ENCODE results near the gene TOP3A. TPM values are rescaled to one million over a fixed set of nuclear protein-coding genes. Genes with fewer than 3 reads are reported as not detected.

Gene TOP3A
- total RNA-seq, 1 experiment from 2014 or later = 56.1 TPM

- ATAC-seq (no peak), DNase-seq (ENCODE audit: low spot score) (no peak)
- H3K9me3 Mint-ChIP-seq = peaks cover 6% of the 10 kb centered on the region
- ChIA-PET CTCF (no interaction called here), POLR2A (no interaction called here)
- TF ChIP-seq AFF4 (CRISPR knock-in tag; IDR thresholded peaks at IDR 0.05; ENCODE audit: borderline replicate concordance) (no peak), ATF3 (CRISPR knock-in tag; conservative IDR thresholded peaks at IDR 0.05) (no peak), NFATC4 (CRISPR knock-in tag; IDR thresholded peaks at IDR 0.05) (no peak), ZNF512 (CRISPR knock-in tag; IDR thresholded peaks at IDR 0.05; ENCODE audit: borderline replicate concordance) (no peak), ZNF219 (CRISPR knock-in tag; IDR thresholded peaks at IDR 0.05; ENCODE audit: borderline replicate concordance) (no peak), FOXP1 (CRISPR knock-in tag; IDR thresholded peaks at IDR 0.05; ENCODE audit: borderline replicate concordance) (no peak), GABPB1 (CRISPR knock-in tag; IDR thresholded peaks at IDR 0.05) (no peak), JAZF1 (CRISPR knock-in tag; IDR thresholded peaks at IDR 0.05) (no peak), TP53 (CRISPR knock-in tag; IDR thresholded peaks at IDR 0.05) (no peak), ERG (CRISPR knock-in tag; IDR thresholded peaks at IDR 0.05) (no peak), ATF6 (CRISPR knock-in tag; IDR thresholded peaks at IDR 0.05) (no peak), MAX (CRISPR knock-in tag; IDR thresholded peaks at IDR 0.05) (no peak), FOXK1 (CRISPR knock-in tag; IDR thresholded peaks at IDR 0.05) (no peak), NFYB (CRISPR knock-in tag; conservative IDR thresholded peaks at IDR 0.05; ENCODE audit: low read depth) (no peak), NR3C1 (CRISPR knock-in tag; conservative IDR thresholded peaks at IDR 0.05; ENCODE audit: low read depth) (no peak), TEAD4 (CRISPR knock-in tag; IDR thresholded peaks at IDR 0.05) (no peak), ZNF263 (CRISPR knock-in tag; IDR thresholded peaks at IDR 0.05; ENCODE audit: low read depth) (no peak), SMAD3 (CRISPR knock-in tag; IDR thresholded peaks at IDR 0.05; ENCODE audit: borderline replicate concordance) (no peak), ZNF416 (CRISPR knock-in tag; IDR thresholded peaks at IDR 0.05) (no peak)
- H3K4me1 Mint-ChIP-seq = no peaks in the 10 kb centered on the region
- peaks cover 78% of the 10 kb centered on the region for H3K36me3 Mint-ChIP-seq
- H3K27ac Mint-ChIP-seq = no peak overlapping the region
- H3K27me3 Mint-ChIP-seq (ENCODE audit: low read depth) = no peaks in the 10 kb centered on the region
- no peak overlapping the region for H3K4me3 Mint-ChIP-seq
These were observed 29.2 kb upstream of the TOP3A start for GRCh38 chr17:18344021-18344420.

Measured in WTC11 (cell line).